K562 (cell line): ENCODE data around the gene NDUFA6. TPM values are rescaled to one million over a fixed set of nuclear protein-coding genes. Genes with fewer than 3 reads are reported as not detected.

Experiments
- ATAC-seq: fragments of 200-7000 bp; cut with Tn5 transposase; 3 replicates; pipeline ENCODE4 v1.9.1; 2020; ENCODE audit warnings: moderate library complexity
- BruUV-seq: library from RNA; stranded (reverse); fragments of 400-500 nt; replicated peaks from 2 replicates; lab custom pipeline; 2021; lab: Mats Ljungman, UMichigan
- CTCF ChIA-PET: fragments of 300-600 bp; formaldehyde crosslinking; extraction: SDS; loops from one replicate; lab custom pipeline; 2021; ENCODE audit warnings: low intra/inter-chr PET ratio; lab: Yijun Ruan, JAX
- POLR2A ChIA-PET: fragments of 300-600, 350-650 bp; sonication (Branson Sonifier 250); formaldehyde crosslinking; extraction: SDS; loops from one replicate; lab custom pipeline; 2021; ENCODE audit warnings: antibody characterized with exemption, inconsistent platforms; lab: Yijun Ruan, JAX
- DNase-seq, 4 experiments: peaks; one replicate each; pipeline versions ENCODE4 v3.0.0 to v3.0.0-alpha.2; 2011 to 2018; ENCODE audit warnings: low spot score in 3 of 4, mixed read lengths in 3 of 4; ENCODE audit errors: extremely low read depth in 1 of 4
- FAIRE-seq: peaks from 2 replicates; lab custom pipeline; 2011; peaks lifted over from hg19 to GRCh38; lab: Jason Lieb, UNC
- H2AFZ ChIP-seq: 2 replicates; pipeline ENCODE4 v1.6.0; 2011; ENCODE audit warnings: low read depth, low read length, control low read depth, inconsistent platforms
- H3K27ac ChIP-seq: fragments of 200-600 bp; 3 replicates; pipeline ENCODE4 v1.8.0; 2011; ENCODE audit warnings: low read depth, mild to moderate bottlenecking, control low read depth, inconsistent platforms, low read length, moderate library complexity, mixed read lengths; ENCODE audit errors: extremely low read depth
- H3K27me3 ChIP-seq, 2 experiments: fragments of 300-600 bp in 1 of 2; 2 replicates in 1 of 2; 3 replicates in 1 of 2; pipeline versions ENCODE4 v1.6.0 to v1.8.0; 2011; ENCODE audit warnings: inconsistent platforms in 2 of 2, low read length in 2 of 2, mild to moderate bottlenecking in 1 of 2, mixed read lengths in 1 of 2, moderate library complexity in 1 of 2; ENCODE audit not compliant: control insufficient read depth in 2 of 2, insufficient read depth in 2 of 2
- H3K36me3 ChIP-seq: fragments of 300-600 bp; 3 replicates; pipeline ENCODE4 v1.8.0; 2011; ENCODE audit warnings: mild to moderate bottlenecking, low read length, inconsistent platforms; ENCODE audit not compliant: control insufficient read depth, insufficient read depth
- H3K4me1 ChIP-seq, 2 experiments: fragments of 200-600 bp in 1 of 2; replicated peaks in 1 of 2; 2 replicates in 1 of 2; 3 replicates in 1 of 2; pipeline versions ENCODE4 v1.5.1 to v1.8.0; 2011; ENCODE audit warnings: inconsistent platforms in 2 of 2, low read length in 2 of 2, mild to moderate bottlenecking in 1 of 2, mixed read lengths in 1 of 2, moderate library complexity in 1 of 2; ENCODE audit not compliant: control insufficient read depth in 2 of 2, insufficient read depth in 2 of 2
- H3K4me2 ChIP-seq: 2 replicates; pipeline ENCODE4 v1.6.1; 2011; ENCODE audit warnings: low read length, control low read depth, inconsistent platforms, mixed read lengths; ENCODE audit not compliant: insufficient read depth
- H3K4me3 ChIP-seq: fragments of 200-600 bp; sonication (generic), shearing (Covaris generic); 2 replicates; pipeline ENCODE4 v1.5.1; 2016; ENCODE audit warnings: control low read depth, inconsistent platforms
- H3K79me2 ChIP-seq: fragments of 200-600 bp; 3 replicates; pipeline ENCODE4 v1.8.0; 2011; ENCODE audit warnings: low read length, inconsistent platforms; ENCODE audit not compliant: control insufficient read depth, insufficient read depth
- H3K9ac ChIP-seq, 2 experiments: 2 replicates each; pipeline versions ENCODE4 v1.6.0 to v1.6.1; 2011; ENCODE audit warnings: low read depth in 2 of 2, low read length in 2 of 2, control low read depth in 1 of 2, inconsistent platforms in 1 of 2, mild to moderate bottlenecking in 1 of 2, mixed read lengths in 1 of 2; ENCODE audit not compliant: insufficient read depth in 1 of 2
- H3K9me1 ChIP-seq: one replicate; pipeline ENCODE4 v1.6.0; 2011; ENCODE audit warnings: inconsistent platforms, mild to moderate bottlenecking, low read length, moderate library complexity; ENCODE audit not compliant: control insufficient read depth, insufficient read depth
- H3K9me3 ChIP-seq: replicated peaks from 2 replicates; pipeline ENCODE4 v1.5.1; 2011; ENCODE audit warnings: low read depth, low read length, inconsistent platforms; ENCODE audit not compliant: control insufficient read depth, insufficient read depth
- H4K20me1 ChIP-seq: replicated peaks from 2 replicates; pipeline ENCODE4 v1.6.1; 2011; ENCODE audit warnings: low read length, inconsistent platforms, mixed read lengths; ENCODE audit not compliant: control insufficient read depth, insufficient read depth
- CHD1 ChIP-seq: fragments of 200-600 bp; sonication (generic); IDR thresholded peaks from one replicate; pipeline ENCODE4 v1.6.1; 2012; ENCODE audit warnings: mild to moderate bottlenecking, moderate library complexity, low read length, inconsistent platforms
- PRDM10 ChIP-seq: fragments of 450-650 bp; IDR thresholded peaks from 2 replicates; pipeline ENCODE4 v1.6.1; 2018; ENCODE audit not compliant: partially characterized antibody
- ZNF395 ChIP-seq: fragments of 200-800 bp; sonication (Bioruptor generic); IDR thresholded peaks from 2 replicates; pipeline ENCODE4 v1.6.1; 2017; ENCODE audit warnings: missing genetic modification characterization, missing compliant biosample characterization
- ZNF764 ChIP-seq: fragments of 250-450 bp; sonication (Bioruptor Pico); IDR thresholded peaks from 2 replicates; pipeline ENCODE4 v1.4.0; 2020; ENCODE audit warnings: low read depth, mild to moderate bottlenecking, moderate library complexity
- WGBS: fragments of 100-300 bp; shearing (Covaris generic); methylation state at CpG from one replicate; pipeline ENCODE4 v1.1.6; 2016; ENCODE audit warnings: low coverage, mixed read lengths; ENCODE audit not compliant: insufficient coverage; ENCODE audit errors: missing lambda C conversion rate; 5-methylcytosine and 5-hydroxymethylcytosine counted together
- in situ Hi-C: fragments of 300-500 bp; cut with MboI; formaldehyde crosslinking; loops from 4 replicates; pipeline ENCODE4 v1.15.0; 2018; ENCODE audit warnings: inconsistent platforms, mixed read lengths
- intact Hi-C: fragments of 100-400 bp; cut with micrococcal nuclease; formaldehyde crosslinking; loops from 2 replicates; pipeline ENCODE4 v1.14.2; 2022
- polyA plus RNA-seq, 8 experiments: library from polyadenylated mRNA; depleted of rRNA in 4 of 8; stranded (reverse) in 5 of 8; unstranded in 3 of 8; fragments of >200 nt; fragmentation: Nextera tagmentation in 2 of 8; fragmentation: Illumina TruSeq in 1 of 8; extraction: Ambion mirVana in 2 of 8; extraction: Trizol in 1 of 8; gene quantifications; 2 replicates each; pipeline versions ENCODE4 v1.2.1 to v1.2.3, GENCODE V29; 2011 to 2014; ENCODE audit warnings: inconsistent platforms in 1 of 8, missing spikeins in 1 of 8
- total RNA-seq, 7 experiments: library from RNA; depleted of rRNA in 6 of 7; stranded (reverse); fragments of >200 nt in 6 of 7; fragmentation: Illumina TruSeq in 2 of 7; extraction: Trizol in 2 of 7; gene quantifications; 2 replicates each; pipeline versions ENCODE4 v1.2.1 to v1.2.3, GENCODE V29; 2011 to 2021; ENCODE audit warnings: low replicate concordance in 1 of 7

NDUFA6 gene
- total and polyA plus RNA-seq, 9 of the 15 experiments (the other 6 are each of a cell fraction or from before 2014, with no cell fraction given) = 90.0 to 474 (median 128) TPM

GRCh38 chr22:42078469-42079318 is 11.9 kb downstream of the NDUFA6 start:
- Histone ChIP-seq H3K9me1 (no peaks in the 10 kb centered on the region), H2AFZ (peak overlapping the region; percentile 96), H3K4me1 (peaks cover 11 to 27% of the 10 kb centered on the region in 2 experiments), H3K9ac (peak overlapping the region; percentile 91 to 96), H3K27ac (peak overlapping the region; percentile 95), H3K79me2 (peaks cover 15% of the 10 kb centered on the region), H3K27me3 (no peaks in the 10 kb centered on the region), H3K36me3 (peaks cover 19% of the 10 kb centered on the region; the same call in 2 of the 3 replicates), H4K20me1 (no peaks in the 10 kb centered on the region), H3K4me3 (peak overlapping the region; percentile 59), H3K4me2 (peak overlapping the region; percentile 93), H3K9me3 (no peaks in the 10 kb centered on the region)
- DNase-seq = no peak
- BruUV-seq = TSS peak; percentile 86
- ChIA-PET POLR2A (interaction anchor here (2.0 to 3.8 kb wide), 2 partner anchors 9 to 11 kb away, joined by 5 to 43 read pairs; partner anchors contain the start of gene NDUFA6), CTCF (no interaction called here)
- in situ Hi-C loops = no loop called here
- TF ChIP-seq PRDM10 (peak; percentile 12), ZNF764 (CRISPR knock-in tag) (no peak), CHD1 (peak; percentile 13), ZNF395 (0 out of 2 replicates have a peak, but pooled peaks have one; percentile 2)
- 59% methylated on average over 14 of the region's 24 CpGs for WGBS
- peak; percentile 21 for ATAC-seq
- peak; percentile 11 for FAIRE-seq
- intact Hi-C loops = loop anchor here (10.0 kb wide), 1 partner anchor 114 kb away; the partner anchor contains the start of gene SEPTIN3
